GM18873 (cell line): ENCODE measurements around the gene MECP2.

Source experiments
- ATAC-seq: cut with Tn5 transposase; IDR thresholded peaks from one replicate; pipeline ENCODE4 v1.9.1; 2021; ENCODE audit warnings: mild to moderate bottlenecking, moderate library complexity, moderate number of reproducible peaks; ENCODE audit not compliant: unreplicated experiment, low FRiP score

Gene MECP2

DNA sequence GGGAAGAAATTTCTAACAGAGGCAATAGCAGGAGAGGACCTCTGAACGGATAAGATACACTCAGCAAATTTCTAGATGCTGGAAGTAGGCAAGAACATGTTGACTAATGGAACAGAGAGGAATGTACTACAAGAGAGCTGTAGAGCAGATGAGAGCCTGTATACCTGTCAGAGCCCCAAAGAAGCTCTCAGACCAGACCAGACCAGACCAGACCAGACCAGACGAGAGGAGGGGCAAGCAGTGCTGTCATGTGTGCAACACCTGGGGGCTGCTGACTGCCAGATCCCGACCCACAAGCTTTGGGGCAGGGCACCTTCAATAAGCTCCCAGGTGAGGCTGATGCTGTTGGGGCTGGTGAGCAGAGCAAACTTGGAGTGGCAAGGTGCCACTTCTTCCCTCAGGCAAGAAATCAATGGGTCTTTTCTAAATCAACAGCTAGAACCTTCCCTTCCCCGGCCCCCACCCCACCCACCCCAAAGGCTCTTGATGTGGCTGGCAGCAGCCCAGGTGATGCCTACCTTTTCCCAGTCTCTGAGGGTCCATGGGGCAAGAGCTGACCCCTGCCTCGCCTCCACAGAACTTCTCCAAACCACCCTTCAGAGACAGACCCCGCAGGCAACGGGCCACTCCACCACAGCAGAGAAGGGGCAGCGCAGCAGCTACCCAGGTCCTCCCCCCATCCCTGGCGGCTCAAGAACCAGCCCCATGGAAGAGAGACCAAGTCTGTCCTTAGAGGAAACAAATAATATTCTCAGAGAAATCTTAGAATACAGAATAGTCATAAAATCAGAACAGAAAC, 32.7 kb downstream of the MECP2 start:
- no peak for ATAC-seq

DNA sequence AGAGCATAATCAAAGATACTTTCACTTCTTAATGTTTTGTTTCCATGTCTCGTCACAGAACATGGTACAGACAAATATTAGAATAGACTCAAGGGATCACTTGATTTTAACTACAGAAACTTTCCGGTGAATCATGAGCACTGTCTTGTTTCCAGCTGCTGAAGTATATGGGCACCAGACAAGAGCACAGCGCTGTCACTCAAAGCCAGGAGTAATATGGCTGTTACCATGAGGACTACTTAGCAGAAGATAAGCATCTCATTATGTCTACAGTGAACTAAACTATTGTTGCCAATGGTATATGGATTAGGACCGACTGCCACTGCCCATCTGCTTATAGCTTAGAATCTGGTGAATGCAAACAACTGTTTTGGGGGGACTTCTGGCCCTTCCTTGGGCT, 34.3 kb downstream of the MECP2 start:
- no peak for ATAC-seq

DNA sequence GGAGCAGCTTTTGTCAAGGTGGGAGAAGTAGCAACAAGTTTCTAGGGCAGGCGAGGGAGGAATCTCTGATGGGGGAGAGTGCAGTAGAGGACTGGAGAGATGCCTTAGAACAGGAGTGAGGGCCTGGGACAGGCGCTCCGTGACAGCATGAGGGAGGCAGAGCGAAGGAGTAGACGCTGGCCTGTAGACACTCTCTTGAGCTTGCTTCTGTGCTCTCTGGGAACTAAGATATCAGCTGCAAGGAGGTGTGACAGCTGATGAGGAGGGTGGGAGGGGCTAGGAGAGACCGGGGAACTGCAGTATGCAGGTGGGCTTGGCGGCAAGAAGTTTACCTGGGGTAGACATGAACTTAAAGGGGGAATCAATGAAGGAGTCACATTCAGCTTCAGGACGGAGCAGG, 35.7 kb downstream of the MECP2 start:
- no peak for ATAC-seq

DNA sequence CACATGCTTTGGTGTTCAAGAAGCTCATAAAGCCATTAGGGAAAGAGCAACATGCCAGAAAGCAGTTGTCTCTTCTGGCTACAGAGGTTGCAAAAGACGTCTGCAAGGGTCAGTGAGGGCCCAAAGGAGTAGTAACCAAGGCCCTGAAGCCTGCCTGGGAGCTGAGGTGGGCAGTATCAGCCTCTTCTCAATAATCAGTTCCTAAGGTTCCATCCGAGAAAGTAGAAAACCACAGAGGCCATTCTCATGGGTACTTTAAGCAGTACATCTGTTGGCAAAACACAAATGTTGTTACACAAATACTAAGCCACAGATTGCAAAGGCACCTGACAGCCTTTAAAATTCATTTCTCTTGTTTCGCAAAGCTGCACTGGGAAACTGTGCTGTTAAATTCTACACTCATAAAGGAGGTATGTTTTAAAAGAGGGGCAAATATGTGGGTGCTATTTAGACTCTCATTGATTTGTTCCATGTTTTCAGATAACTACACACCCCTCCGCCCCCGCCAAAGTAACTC, 37.7 kb downstream of the MECP2 start:
- ATAC-seq: no peak

DNA sequence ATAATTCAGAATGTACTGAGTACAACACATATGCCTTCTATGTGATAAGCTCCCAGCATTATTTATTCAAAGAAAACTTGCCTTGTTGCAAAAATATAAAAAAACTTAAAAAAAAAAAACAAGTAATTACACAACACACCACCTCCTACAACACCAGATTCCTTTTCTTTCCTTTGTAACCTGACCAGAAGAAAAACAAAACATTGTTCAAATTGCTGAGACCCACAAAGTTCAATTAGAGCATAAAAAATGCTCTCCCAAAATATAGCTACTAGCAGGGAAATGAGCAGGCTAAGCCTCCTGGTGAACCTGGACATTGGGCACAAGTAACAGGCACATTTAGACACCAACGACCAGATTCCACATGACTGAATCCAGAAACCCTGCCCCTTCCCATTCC, 38.3 kb downstream of the MECP2 start:
- no peak for ATAC-seq

DNA sequence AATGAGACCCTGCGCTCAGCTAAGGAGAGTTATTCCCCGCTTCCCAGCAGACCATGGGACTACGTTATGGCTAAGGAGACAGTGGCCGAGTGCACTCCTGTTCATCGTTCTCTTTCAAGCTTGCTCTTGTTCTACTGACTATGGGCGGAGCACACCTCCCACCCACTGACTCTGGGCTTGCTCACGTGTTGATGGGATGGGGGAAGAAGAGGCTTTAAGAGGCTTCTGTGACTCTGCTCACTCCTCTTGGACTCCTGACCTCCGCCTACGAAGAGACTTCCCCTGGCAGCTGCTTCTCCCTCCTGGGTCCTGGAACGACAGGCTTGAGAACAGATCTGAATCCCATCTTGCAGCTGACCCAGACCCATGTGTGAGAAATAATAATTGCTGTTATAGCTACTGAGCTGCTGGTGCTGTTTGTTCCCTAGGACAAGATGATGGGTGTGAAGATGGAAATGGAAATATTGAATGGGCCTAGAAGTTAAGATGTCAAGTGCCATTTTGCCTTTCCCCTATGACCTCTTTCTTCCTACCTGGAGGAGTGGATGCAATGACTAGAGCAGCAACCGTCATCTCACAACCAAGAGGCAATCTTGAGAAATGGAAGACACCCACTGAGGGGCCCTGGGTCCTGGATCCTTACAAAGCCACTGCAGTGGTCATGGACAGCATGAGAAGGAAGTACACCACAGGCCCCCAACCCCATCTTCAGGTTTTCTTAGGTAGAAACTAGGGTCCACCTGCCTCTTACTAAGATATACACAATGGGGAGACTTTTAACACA, 39.1 kb downstream of the MECP2 start:
- no peak for ATAC-seq

DNA sequence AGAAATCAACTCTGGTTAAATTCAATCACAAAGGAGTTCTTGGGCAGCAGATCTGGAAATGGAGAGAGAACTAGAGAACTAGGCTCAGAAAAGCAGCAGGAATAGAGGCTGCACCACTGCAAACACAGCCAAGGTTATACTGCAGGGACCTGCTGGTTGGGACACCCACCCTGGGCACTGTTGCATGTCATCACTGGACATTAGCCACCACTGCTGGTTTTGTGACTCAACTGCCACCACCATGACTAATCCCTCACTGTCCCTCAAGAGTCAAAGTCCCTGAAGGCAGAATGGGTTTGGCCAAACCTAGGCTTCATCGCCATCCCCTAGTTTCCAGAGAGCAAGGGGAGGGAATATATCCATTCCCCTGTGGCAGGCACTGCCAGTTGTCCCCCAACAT, 39.7 kb downstream of the MECP2 start:
- no peak for ATAC-seq

DNA sequence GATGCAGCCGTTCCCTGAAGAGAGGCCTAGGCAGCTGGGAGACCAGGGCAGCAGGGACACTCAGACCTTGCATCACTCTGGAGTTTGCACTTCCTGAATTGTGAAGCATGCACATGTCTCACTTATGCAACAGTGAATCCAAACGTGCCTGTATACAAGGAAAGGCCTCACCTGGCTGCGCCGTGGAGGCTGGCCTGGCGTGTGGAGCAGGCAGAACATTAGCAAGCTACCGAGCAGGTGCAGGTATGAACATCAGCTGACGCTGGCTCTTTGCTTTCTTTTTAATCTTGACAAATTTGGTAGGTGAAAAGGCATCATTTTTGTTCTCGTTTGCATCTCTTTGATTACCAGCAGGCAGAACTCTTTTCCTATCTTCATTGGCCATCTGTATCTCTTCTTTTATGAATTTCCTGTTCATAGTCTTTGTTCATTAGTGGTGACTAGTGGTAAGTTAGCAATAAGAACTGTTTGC, 40.7 kb downstream of the MECP2 start:
- no peak for ATAC-seq

DNA sequence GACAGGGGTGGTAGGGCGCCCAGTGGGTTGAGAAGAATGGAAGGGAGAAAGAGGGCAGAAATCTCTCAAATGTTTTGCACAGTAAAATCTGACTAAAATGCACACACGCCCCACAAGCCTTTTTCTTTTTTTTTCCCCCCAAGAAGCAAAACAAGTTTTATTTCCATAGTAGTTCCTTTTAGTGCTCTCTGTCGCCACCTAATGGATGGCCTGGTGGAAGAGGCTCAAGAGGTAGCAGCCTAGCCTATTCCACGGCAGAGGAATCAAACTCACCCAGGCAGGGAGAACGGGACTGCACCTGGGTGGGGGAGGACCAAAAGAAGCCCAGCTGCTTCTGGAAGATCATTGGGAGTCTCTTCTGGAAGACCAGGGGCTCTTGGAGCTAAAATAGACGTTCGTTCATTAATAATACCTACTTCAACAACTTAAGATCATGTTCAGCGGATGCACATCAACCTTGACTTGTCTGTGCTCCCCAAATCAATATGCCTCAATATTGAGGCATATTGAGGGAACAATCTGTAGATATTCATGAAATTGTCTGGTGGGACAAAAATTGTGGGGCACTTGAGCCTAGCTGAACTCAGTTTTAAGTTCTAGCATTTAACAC, 46.2 kb downstream of the MECP2 start:
- ATAC-seq: no peak

DNA sequence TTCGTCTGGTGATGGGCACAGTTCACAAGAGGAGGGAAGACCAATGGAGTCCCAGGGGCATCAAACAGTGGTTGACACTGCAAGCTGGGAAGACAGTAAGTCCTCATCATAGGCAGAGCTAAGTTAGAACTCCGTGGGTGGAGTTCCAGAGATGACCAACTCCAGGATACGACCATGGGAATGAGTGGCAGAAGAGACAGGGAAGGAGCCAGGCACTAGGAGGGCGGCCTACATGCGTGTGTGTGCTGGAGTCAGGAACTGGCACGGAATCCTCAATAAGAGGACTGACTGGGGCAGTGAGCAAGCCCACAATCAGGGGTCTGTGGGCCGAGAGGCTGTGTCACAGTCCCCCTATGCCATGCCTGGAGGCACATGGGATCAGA, 47.4 kb downstream of the MECP2 start:
- no peak for ATAC-seq

DNA sequence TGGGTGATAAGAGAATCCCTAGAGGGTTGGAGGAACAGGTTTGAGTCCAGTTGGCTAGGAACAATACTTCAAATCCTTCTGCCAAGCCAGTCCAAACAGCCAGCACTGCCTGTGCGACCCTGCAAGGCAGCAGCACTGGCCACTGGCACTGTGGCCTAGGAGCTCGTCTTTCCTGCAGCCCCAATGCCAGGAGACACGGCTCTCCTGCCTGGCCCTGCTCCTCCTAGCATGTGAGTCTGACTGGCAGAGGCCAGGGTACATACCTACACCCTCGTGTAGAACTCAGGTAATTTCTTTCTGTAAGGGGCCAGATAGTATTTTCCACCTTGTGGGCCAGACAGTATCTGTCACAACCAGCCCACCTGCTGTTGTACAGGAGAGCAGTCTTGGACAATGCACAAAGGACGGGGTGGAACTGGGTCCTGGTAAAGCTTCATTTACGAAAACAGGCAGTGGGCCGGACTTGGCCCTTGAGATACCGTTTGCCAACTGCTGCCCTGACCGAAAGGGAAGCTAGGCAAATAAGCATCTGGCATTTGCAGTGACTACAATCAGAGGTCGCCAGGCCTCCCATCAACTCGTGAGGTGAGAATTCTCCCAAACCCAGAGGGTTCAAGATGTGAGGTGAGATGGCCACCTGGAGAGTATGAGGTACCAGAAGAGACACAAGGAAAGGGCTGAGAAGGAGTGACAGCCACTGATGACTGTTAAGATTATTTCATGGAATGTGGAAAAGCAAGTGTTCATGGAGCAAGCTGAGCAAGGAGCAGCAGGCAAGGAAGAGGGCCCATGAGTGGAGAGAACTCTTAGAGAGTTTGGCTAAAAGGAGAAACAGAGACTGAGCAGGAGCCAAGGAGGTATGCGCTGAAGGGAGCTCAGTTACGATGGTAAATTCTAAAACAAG, 48.1 kb downstream of the MECP2 start:
- ATAC-seq: no peak

DNA sequence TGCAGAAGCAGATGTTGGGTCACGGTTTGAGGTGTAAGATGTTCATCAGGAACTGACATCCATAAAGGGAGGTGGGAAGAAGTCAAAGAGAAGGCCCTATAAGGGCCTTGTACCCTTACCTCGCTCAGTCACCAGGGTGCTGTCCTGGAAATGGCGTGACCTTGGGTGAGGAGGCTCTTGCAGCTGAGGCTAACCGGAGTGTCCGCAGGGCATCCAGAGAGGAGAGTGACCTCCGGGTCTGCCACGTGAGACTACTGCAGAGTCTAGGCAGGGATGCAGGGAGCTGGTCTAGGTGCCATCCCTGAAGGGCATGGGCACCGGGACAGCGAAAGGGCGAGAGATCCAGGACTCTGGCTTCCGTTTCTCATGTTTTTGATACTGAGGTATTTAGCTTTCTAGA, 49.1 kb downstream of the MECP2 start:
- no peak for ATAC-seq

DNA sequence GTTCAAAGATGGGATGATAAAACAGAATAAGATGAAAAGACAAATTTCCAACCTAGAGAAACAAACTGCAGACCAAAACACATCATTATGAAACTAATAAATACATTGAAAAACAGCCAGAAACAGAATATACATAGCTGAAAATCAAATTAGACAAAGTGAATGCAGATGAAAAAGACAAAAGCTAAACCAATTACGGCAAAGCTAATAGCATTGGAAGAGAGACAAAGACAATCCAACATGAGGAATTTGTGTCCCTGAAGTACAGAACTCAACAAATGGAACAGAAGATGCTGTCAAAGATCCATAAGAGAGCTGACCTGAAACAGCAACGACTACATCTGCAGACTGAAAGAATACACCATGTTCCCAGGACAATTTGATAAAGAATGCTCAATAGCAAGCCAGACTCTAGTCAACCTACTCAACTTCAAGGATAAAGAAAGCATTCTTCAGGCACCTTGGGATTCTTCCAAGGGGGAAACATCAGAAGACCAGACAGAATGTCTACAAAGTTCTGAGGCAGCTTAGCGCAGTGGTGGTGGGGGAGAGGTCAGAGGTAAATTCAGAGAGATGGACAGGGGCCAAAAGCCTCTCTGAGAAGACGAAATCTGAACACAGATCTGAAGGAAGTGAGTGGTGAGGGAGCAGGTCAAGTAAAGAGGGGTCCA, 50.4 kb downstream of the MECP2 start:
- no peak for ATAC-seq

DNA sequence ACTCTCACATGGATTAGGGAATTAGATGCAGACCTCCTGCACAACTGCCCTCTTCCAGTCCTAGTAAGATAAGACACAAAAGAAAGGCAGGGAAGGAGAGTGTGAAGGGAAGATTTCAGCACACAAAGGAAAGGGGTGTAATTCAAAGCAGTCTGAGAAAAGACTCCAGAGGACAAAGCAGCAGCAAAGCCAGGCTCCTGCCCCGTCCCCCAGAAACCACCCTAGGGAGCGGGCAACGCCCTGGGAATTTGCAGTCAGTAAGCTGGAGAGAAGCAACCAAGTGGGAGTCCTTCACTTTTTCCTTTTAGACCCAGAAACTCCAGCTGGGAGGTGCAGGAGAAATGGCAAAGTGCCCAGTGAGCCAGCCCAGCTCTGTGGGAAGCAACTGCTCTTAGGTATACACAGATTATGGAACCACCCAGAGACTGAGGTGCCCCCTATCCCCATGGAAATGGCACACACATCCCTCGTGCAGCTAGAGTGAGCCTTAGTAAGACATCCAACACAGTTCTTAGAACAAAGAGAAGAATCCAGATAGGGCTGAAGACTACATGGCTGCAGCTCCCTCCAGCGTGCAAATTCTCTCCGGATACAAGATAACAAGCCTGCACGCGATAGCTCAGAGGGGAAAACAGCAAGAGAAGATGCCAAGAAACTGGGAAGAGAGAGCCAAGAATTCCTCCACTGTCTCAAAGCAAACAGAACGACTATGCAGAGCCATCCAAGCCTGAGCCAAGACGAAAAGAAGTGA, 51.3 kb downstream of the MECP2 start:
- no peak for ATAC-seq

DNA sequence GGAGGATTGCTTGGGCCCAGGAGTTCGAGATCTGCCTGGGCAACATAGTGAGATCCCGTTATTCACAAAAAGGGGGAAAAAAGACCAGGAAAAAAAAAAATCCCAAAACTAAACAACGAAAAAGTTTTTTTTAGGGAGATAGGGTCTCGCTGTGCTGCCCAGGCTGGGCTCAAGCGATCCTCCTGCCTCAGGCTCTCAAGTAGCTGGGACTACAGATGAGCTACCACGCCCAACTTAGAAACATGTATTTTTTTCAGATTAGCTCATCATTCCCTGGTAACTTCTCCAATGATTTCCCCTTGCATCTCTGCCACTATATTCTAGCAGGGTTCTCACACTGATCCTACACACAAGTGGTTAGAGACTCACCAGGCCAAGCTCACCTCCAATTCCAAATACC, 53.4 kb downstream of the MECP2 start:
- ATAC-seq: no peak

DNA sequence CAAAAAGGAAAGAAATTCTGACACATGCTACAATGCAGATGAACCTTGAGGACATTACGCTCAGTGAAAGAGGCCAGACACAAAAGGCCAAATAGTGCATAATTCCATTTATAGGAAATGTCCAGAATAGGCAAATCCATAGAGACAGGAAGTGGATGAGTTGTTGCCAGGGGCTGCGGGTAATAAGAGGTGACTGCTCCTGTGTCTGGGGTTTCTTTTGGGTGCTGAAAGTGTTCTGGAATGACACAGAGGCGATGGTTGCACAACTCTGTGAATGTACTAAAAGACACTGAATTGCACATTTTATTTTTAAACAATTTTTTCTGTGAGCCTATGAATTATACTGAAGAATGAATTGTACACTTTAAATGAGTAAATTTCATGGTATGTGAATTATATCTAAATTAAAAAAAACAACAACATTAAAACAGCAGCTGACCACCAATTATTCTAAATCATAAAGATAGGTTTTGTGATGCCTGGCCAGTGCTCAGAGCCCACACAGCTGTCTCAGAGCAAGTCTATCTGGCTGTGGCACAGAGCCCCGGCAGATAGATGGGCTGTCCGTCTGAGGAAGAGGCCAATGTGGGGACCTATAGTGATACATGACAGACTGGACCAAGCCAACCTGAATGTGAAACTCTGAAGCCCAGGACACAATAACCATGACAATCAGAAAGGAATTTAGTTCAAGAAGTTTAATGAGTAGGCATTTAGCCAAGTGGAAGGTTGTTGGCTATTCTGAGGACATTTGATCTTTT, 54.3 kb downstream of the MECP2 start:
- ATAC-seq: no peak

DNA sequence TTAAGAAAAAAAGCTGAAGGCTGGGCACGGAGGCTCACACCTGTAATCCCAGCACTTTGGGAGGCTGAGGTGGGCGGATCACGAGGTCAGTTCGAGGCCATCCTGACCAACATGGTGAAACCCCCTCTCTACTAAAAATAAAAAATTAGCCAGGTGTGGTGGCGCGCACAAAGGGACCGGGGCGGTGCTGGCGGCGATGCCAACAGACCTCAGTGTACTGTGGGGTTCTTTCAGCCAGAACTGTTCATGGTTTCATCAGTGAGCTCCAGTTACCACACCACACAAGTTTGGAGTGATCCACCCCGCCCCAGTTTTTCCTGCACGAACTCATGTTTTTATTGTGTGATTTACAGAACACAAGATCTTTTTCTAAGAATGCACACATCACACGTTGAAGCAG, 56.7 kb downstream of the MECP2 start:
- no peak for ATAC-seq

DNA sequence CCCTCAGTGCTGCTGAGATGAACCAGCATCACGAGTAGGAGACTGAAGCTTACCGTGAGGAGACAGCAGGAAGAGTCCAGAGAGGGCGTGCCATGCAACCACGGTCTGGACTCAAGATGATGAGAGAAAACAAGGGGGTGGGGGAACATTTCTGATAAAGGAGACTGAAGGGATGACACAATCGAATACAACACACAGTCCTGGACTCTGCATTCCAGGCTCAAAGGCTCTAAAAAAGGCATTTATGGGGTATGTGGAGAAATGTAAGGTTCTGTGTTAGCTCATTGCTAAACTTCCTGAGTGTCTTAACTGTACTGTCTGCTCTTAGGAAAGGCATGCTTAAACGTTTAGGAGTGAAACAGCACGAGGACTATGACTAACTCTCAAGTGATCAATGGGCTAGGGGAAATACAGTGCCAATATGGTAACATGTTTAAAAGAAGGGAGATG, 57.2 kb downstream of the MECP2 start:
- no peak for ATAC-seq
